GM12878 (cell line): ENCODE measurements around the gene PCDHB7.
"Not testable (repeated sequence)": the region's sequence is repeated elsewhere in the genome, so short reads cannot be mapped to it uniquely, and the experiment has no call there.

Experiments
- CREM ChIP-seq: IDR thresholded peaks from 2 replicates; pipeline ENCODE4 v1.6.1; 2014; ENCODE audit warnings: antibody characterized with exemption, low read depth
- NBN ChIP-seq: fragments of 450-650 bp; IDR thresholded peaks from 2 replicates; pipeline ENCODE4 v1.6.1; 2016
- NRF1 ChIP-seq: conservative IDR thresholded peaks from 2 replicates; pipeline ENCODE4 v1.6.1; 2011; ENCODE audit warnings: mild to moderate bottlenecking, low read depth, low read length, improper control_type of control experiment
- POLR2A ChIP-seq: IDR thresholded peaks from 2 replicates; pipeline ENCODE4 v1.6.1; 2011; ENCODE audit warnings: low read depth, mild to moderate bottlenecking, low read length
- SMARCA5 ChIP-seq: fragments of 450-650 bp; IDR thresholded peaks from 2 replicates; pipeline ENCODE4 v1.6.1; 2017; ENCODE audit warnings: mild to moderate bottlenecking
- YY1 ChIP-seq: IDR thresholded peaks from 2 replicates; pipeline ENCODE4 v1.6.1; 2011; ENCODE audit warnings: low read depth, mild to moderate bottlenecking, low read length
- TF ChIP-seq, protein P1 (sequence below), 3 experiments: IDR thresholded peaks in 2 of 3; conservative IDR thresholded peaks in 1 of 3; 2 replicates each; pipeline ENCODE4 v1.5.1; 2011; ENCODE audit warnings: low read depth in 3 of 3, low read length in 3 of 3, mild to moderate bottlenecking in 3 of 3, control low read depth in 2 of 3, moderate library complexity in 2 of 3, inconsistent platforms in 1 of 3, mixed read lengths in 1 of 3; ENCODE audit not compliant: control insufficient read depth in 2 of 3, insufficient read depth in 1 of 3; ENCODE audit errors: extremely low read depth in 1 of 3
- TF ChIP-seq, protein P2 (sequence below): IDR thresholded peaks from 2 replicates; pipeline ENCODE4 v1.6.1; 2011; ENCODE audit warnings: borderline replicate concordance, low read depth, mild to moderate bottlenecking, moderate library complexity, mixed read lengths, low read length; ENCODE audit not compliant: insufficient read depth; ENCODE audit errors: extremely low read length
- TF ChIP-seq, protein P3 (sequence below): fragments of 450-650 bp; IDR thresholded peaks from 2 replicates; pipeline ENCODE4 v1.6.1; 2016; ENCODE audit warnings: mild to moderate bottlenecking, moderate library complexity, borderline replicate concordance
- TF ChIP-seq, protein P4 (sequence below): IDR thresholded peaks from 2 replicates; pipeline ENCODE4 v1.6.1; 2012; ENCODE audit warnings: low read depth, low read length, improper control_type of control experiment
- TF ChIP-seq, protein P5 (sequence below): fragments of 450-650 bp; IDR thresholded peaks from 2 replicates; pipeline ENCODE4 v1.6.1; 2017; ENCODE audit warnings: mild to moderate bottlenecking, moderate library complexity

DNA sequence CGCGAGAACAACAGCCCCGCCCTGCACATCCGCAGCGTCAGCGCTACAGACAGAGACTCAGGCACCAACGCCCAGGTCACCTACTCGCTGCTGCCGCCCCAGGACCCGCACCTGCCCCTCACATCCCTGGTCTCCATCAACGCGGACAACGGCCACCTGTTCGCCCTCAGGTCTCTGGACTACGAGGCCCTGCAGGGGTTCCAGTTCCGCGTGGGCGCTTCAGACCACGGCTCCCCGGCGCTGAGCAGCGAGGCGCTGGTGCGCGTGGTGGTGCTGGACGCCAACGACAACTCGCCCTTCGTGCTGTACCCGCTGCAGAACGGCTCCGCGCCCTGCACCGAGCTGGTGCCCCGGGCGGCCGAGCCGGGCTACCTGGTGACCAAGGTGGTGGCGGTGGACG, 43.1 kb downstream of the PCDHB7 start:
- TF ChIP-seq, protein P1, sequence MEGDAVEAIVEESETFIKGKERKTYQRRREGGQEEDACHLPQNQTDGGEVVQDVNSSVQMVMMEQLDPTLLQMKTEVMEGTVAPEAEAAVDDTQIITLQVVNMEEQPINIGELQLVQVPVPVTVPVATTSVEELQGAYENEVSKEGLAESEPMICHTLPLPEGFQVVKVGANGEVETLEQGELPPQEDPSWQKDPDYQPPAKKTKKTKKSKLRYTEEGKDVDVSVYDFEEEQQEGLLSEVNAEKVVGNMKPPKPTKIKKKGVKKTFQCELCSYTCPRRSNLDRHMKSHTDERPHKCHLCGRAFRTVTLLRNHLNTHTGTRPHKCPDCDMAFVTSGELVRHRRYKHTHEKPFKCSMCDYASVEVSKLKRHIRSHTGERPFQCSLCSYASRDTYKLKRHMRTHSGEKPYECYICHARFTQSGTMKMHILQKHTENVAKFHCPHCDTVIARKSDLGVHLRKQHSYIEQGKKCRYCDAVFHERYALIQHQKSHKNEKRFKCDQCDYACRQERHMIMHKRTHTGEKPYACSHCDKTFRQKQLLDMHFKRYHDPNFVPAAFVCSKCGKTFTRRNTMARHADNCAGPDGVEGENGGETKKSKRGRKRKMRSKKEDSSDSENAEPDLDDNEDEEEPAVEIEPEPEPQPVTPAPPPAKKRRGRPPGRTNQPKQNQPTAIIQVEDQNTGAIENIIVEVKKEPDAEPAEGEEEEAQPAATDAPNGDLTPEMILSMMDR (IDR thresholded peaks at IDR 0.05 in 2 of 3, conservative IDR thresholded peaks at IDR 0.05 in 1 of 3; ENCODE audit: control insufficient read depth in 2 of 3, extremely low read depth in 1 of 3, insufficient read depth in 1 of 3, low read depth in 3 of 3, low read length in 3 of 3) = not testable (repeated sequence)
- TF ChIP-seq SMARCA5, NBN, CREM, NRF1, POLR2A, YY1: not testable (repeated sequence)
- TF ChIP-seq, protein P2, sequence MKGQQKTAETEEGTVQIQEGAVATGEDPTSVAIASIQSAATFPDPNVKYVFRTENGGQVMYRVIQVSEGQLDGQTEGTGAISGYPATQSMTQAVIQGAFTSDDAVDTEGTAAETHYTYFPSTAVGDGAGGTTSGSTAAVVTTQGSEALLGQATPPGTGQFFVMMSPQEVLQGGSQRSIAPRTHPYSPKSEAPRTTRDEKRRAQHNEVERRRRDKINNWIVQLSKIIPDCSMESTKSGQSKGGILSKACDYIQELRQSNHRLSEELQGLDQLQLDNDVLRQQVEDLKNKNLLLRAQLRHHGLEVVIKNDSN = not testable (repeated sequence)
- TF ChIP-seq, protein P3, sequence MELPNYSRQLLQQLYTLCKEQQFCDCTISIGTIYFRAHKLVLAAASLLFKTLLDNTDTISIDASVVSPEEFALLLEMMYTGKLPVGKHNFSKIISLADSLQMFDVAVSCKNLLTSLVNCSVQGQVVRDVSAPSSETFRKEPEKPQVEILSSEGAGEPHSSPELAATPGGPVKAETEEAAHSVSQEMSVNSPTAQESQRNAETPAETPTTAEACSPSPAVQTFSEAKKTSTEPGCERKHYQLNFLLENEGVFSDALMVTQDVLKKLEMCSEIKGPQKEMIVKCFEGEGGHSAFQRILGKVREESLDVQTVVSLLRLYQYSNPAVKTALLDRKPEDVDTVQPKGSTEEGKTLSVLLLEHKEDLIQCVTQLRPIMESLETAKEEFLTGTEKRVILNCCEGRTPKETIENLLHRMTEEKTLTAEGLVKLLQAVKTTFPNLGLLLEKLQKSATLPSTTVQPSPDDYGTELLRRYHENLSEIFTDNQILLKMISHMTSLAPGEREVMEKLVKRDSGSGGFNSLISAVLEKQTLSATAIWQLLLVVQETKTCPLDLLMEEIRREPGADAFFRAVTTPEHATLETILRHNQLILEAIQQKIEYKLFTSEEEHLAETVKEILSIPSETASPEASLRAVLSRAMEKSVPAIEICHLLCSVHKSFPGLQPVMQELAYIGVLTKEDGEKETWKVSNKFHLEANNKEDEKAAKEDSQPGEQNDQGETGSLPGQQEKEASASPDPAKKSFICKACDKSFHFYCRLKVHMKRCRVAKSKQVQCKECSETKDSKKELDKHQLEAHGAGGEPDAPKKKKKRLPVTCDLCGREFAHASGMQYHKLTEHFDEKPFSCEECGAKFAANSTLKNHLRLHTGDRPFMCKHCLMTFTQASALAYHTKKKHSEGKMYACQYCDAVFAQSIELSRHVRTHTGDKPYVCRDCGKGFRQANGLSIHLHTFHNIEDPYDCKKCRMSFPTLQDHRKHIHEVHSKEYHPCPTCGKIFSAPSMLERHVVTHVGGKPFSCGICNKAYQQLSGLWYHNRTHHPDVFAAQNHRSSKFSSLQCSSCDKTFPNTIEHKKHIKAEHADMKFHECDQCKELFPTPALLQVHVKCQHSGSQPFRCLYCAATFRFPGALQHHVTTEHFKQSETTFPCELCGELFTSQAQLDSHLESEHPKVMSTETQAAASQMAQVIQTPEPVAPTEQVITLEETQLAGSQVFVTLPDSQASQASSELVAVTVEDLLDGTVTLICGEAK = not testable (repeated sequence)
- TF ChIP-seq, protein P4, sequence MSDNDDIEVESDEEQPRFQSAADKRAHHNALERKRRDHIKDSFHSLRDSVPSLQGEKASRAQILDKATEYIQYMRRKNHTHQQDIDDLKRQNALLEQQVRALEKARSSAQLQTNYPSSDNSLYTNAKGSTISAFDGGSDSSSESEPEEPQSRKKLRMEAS = not testable (repeated sequence)
- TF ChIP-seq, protein P5, sequence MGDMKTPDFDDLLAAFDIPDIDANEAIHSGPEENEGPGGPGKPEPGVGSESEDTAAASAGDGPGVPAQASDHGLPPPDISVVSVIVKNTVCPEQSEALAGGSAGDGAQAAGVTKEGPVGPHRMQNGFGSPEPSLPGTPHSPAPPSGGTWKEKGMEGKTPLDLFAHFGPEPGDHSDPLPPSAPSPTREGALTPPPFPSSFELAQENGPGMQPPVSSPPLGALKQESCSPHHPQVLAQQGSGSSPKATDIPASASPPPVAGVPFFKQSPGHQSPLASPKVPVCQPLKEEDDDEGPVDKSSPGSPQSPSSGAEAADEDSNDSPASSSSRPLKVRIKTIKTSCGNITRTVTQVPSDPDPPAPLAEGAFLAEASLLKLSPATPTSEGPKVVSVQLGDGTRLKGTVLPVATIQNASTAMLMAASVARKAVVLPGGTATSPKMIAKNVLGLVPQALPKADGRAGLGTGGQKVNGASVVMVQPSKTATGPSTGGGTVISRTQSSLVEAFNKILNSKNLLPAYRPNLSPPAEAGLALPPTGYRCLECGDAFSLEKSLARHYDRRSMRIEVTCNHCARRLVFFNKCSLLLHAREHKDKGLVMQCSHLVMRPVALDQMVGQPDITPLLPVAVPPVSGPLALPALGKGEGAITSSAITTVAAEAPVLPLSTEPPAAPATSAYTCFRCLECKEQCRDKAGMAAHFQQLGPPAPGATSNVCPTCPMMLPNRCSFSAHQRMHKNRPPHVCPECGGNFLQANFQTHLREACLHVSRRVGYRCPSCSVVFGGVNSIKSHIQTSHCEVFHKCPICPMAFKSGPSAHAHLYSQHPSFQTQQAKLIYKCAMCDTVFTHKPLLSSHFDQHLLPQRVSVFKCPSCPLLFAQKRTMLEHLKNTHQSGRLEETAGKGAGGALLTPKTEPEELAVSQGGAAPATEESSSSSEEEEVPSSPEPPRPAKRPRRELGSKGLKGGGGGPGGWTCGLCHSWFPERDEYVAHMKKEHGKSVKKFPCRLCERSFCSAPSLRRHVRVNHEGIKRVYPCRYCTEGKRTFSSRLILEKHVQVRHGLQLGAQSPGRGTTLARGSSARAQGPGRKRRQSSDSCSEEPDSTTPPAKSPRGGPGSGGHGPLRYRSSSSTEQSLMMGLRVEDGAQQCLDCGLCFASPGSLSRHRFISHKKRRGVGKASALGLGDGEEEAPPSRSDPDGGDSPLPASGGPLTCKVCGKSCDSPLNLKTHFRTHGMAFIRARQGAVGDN = not testable (repeated sequence)
